ENCODE results near the gene TNIK.

TNIK gene

DNA sequence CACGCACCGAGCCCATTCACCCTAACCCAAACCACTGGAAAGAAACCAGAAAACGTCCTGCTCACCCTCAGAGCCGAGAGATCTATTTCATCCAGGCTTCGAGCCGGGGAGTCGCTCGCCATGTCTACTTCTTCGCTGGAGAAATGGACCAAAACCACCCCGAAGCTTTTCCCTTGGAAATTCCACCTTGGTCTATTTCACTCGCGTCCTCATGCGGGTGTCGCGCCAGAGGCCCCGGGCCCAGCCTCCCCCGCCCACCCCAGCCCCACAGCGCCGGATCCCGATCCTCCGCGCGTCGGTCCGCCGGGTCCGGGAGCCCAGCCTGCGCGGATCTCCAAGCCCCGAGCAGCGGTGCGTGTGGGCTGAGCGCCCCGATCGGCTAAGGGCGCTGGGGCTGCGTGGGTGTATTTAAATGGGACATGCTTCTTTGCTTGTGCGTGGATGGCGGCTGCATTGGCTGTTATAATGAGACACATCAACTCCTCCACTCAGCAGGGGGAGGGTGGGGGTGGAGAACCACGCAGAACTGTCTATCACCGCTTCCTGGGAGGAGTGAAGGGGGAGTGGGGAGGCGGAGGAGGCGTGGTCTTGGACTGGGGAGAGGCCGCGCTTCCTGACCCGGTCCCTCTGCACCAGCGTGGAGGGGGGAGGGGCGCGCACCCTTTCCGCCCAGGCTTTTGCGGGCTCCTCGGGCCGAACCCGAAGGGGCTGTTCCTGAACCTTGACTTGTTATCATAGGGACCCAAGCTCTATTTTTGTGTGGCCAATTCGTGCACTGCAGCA, at the start of gene TNIK:
Gene TNIK (minus strand): TSS at position 464 of the 783 bp plus-strand sequence. CDS start 342 bp downstream, at position 122.
- peak; percentile 56 for FAIRE-seq
- peak; percentile 87 for DNase-seq (ENCODE audit: low spot score)

DNA sequence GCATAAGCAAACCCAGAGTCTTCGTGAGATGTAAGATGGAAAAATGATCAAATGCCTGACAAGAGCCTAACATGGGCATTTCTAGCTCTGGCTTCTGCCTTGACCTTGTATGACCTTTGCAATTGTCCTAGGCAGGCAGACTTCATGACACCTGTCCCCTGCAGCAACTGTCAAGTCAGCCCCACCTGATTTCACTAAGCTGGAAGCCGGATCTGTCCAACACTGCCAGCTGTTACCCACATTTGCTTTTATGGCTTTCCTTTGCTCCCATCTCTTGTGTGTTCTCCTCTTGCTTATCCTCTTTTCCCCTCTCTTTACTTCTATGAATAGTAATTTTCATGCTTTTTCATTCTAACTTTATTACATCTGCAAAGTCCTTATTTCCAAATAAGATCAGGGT, 48.5 kb upstream of the TNIK start:
- FAIRE-seq (no peak), DNase-seq (ENCODE audit: low spot score) (no peak)

DNA sequence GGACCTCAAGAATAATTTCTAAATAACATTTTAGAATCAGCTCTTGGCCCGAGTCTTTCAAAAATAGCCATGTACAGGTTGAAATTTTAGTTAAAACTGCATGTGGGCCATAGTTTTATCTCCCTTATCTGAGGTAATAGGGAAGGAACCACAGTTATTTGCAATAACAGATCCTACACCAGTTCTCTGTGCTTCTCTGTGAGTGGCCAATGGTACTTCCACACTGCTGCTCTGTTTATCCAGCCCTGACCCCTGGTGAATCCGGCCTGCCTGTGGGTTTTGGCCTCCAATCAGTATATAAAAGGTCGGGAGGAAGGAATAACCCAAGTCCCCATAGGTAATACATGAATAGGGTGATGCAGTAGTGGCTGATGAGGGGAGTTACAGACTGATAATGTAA, 48.0 kb upstream of the TNIK start:
- no peak for DNase-seq (ENCODE audit: low spot score)
- FAIRE-seq = no peak

DNA sequence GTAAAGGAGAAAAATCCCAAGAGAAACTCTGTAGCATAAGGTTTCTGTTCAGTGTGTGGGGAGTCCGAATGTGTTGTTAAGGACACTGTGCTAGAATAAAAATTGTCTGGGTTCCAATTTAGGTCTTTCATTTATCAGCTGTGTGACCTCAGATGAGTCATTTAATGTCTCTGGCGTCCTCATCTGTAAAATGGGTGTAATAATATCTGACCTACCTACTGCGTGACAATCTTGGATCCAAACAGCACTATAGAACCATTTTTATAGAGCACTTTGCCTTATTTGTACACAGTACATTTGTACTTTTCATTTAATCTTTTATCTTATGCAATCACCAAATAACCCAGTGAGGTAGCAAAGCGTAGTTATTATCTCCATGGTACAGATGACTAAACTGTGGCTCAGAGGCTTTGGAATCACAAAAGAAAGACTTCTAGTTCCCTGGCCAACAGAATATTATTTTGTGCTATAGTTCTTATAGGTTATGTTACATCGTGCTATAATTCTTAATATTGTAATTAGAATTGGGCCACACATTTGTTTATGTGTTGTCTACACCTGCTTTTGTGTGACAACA, 46.6 kb upstream of the TNIK start:
- DNase-seq (ENCODE audit: low spot score) (no peak), FAIRE-seq (no peak)

DNA sequence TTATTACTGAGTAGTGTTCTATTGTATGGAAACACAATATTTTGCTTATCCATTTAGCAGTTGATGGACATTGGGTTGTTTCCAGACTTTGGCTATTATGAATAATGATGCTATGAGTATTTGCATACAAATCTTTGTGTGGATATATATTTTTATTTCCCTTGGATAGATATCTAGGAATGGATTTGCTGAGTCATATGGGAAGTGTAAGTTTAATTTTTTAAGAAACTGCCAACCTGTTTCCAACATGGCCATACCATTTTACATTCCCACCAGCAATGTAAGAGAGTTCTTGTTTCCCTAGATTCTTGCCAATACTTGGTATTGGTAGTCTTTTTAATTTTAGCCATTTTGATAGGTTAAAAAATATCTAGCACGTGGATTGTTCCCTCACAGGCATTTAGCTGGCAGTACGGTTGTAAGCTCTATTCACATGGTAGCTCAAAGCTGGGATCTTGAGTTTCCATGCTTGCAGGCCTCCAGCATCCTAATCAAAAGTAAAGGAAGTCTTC, 45.7 kb upstream of the TNIK start:
- no peak for DNase-seq (ENCODE audit: low spot score)
- FAIRE-seq = no peak

DNA sequence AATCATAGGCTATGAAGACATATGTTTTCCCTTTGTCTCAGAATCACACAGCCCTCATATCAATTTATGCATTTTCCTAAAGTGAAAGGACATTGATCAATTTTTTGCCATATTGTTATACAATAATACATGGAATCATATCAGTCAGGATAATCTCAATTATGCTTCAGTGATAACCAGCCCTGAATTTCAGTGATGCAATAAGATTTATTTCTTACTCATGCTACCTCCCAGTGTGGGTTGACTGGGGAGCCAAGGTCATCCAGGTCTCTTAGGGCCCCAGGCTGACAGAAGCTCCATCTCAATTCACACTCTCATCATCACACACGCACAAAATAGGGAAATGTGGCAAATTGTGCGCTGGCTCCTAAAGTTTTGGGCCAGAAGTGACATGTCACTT, 44.2 kb upstream of the TNIK start:
- DNase-seq (ENCODE audit: low spot score) = no peak
- no peak for FAIRE-seq

DNA sequence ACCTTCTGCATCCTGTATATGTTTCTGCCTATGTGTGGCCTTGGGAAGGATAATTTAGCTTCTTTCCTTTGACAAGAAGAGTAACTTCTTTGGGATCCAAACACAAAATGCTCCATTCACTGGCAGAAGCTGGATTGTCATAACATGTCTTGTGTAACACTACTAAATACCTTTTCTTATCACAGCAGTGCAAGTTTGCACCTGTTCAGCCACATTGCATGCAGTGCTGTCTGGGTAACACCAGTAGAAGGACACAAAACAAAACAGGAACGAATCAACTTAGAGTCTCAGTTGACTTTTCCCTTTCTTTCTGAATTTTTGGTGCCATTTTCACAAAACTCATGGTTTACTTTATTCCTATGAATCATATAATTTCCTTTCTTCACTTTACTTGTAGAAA, 43.6 kb upstream of the TNIK start:
- FAIRE-seq (no peak), DNase-seq (ENCODE audit: low spot score) (no peak)

DNA sequence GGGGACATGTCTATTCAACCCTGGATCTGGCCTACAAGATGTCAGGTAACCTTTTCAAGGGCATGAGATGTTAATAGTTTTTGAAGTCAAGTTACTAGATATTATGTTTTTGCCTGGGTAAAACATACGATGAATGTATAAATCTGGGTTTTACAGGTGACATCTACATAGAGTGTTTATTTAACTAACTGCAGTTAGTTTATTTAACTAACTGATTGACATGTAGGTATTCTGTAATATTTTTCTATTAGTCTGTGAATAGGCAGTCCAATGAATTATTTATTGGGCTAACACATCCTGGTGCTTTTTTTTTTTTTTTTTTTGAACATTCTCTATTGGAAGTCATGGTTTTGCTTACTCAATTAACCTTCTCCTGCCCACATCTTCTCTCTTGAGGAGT, 38.7 kb upstream of the TNIK start:
- DNase-seq (ENCODE audit: low spot score) (no peak), FAIRE-seq (no peak)

DNA sequence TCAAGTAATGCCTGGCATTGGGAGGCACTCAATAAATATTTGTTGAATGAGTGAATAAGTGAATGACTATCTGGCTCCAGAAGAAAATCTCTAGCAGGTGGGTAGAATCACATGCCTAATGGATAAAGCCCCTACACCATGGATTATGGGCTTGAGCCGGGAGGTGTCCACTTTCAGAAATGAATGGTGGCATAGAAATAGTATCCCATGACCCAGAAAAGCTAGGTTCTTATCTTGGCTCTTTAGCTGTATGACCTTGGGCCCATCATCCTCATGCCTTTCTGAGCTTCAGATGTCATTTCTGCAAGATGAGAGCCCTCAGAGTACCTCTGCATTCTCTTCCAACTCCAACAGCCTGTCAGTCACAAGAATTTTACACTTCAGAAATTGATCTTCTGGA, 37.3 kb upstream of the TNIK start:
- no peak for DNase-seq (ENCODE audit: low spot score)
- no peak for FAIRE-seq

DNA sequence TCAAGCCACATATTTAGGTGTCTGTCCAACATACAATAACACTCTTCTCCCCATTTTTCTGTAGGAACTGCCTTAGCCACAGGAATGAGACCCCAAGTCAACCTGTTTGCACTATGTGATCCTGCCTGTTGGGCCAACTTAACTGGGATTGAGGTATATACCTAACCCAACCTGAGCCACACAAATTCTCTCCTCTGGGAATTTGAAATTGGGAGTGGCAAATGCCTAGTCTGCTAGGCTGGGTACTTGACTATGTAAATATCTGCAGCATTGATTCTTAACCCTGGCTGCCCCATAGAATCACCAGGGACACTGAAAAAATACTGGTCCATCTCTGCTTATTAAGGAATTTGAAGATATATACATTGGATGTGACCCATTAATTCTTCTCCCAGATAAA, 35.2 kb upstream of the TNIK start:
- FAIRE-seq (no peak), DNase-seq (ENCODE audit: low spot score) (no peak)

DNA sequence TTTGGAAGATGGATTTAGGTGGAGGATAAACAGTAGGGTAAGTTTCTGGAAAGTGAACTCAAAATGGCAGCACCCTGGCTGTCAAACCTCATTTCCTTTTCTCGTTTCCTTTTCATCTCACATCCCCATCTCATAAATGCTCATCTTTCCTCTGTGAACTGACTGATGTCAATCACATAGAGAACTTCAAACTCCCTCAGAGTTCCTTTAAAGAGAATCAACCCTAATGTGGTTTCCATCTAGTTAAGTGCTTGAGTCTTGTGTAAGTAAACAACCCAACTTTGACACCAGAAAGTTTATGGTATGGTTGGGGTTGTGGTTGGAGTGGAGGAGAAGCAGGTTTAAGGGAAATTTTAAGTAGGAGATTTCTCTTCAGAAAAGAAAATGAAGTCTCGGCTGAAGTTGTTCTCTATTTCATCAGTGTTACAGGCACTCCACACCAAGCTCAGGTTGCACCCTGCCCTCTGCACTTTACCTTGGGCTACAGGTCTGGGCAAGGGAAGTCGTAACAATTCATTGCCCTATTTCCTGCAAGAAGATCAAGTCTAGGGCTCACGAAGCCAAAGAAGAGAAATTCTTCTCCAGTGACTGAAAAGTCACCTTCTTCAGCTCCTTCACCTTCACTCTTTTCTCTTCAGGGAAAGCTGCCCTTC, 34.4 kb upstream of the TNIK start:
- no peak for FAIRE-seq
- DNase-seq (ENCODE audit: low spot score) = no peak

DNA sequence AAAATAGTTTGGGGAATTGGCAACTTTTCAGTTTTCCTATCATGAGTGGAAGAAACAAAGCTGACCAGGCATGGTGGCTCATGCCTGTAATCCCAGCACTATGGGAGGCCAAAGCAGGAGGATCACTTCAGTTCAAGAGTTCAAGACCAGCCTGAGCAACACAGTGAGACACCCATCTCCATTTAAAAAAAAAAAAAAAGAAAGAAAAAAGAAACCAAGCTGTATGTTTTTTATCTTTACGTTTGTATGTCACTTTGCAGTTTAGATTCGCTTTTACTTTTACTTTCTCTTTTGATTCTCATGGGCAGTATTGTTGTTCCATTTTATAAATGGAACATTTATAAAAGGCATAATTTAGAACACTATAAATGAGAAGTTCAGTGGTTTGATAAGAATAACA, 31.2 kb upstream of the TNIK start:
- DNase-seq (ENCODE audit: low spot score) = no peak
- FAIRE-seq = no peak

DNA sequence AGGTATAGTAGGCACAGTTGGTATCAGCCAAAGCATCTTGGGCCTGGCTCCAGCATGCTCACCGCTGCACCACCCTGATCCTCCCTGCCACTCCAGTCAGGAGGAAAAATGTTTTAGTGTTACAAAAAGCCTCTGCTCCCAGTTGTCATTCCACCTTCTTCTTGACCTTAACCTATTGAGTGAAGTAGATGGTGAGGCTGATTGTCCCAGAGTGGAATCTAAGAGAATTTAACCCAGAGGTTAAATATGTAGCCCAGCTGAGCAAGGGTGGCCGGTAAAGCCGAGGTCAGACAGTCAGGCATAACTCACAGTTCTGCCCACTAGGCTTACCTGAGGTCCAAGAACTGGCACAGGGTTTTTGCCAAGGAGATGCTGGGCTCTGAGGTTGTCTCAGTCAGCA, 30.7 kb upstream of the TNIK start:
- no peak for FAIRE-seq
- no peak for DNase-seq (ENCODE audit: low spot score)

DNA sequence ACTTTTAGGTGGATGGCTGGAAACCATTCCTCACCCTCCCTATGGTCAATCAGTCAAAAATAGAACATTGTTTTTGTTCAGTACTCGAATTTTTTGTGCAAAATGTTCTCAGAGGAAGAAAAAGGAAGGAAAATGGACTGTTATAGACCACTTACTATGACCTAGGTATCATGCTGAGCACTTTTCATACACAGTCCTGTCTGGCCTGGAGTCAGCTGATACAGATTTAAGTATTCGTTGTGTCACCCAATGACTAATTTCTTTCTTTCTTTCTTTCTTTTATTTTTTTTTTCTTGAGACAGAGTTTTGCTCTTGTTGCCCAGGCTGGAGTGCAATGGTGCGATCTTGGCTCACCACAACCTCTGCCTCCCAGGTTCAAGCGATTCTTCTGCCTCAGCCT, 29.1 kb upstream of the TNIK start:
- DNase-seq (ENCODE audit: low spot score) (no peak), FAIRE-seq (no peak)

DNA sequence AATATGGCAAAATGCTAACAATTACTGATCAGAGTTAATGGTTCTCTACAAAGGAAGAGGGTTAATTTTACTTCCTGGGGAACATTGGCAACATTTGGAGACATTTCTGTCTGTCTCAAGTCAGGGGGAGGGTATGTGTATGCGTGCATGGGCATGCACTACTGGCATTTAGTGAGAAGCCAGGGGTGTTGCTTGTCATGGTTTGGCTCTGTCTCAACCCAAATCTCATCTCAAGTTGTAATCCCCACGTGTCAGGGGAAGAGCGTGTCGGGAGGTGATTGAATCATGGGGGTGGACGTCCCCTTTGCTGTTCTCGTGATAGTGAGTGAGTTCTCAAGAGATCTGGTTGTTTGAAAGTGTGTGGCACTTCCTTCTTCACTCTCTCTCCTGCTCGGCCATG, 28.3 kb upstream of the TNIK start:
- DNase-seq (ENCODE audit: low spot score) (no peak), FAIRE-seq (no peak)

DNA sequence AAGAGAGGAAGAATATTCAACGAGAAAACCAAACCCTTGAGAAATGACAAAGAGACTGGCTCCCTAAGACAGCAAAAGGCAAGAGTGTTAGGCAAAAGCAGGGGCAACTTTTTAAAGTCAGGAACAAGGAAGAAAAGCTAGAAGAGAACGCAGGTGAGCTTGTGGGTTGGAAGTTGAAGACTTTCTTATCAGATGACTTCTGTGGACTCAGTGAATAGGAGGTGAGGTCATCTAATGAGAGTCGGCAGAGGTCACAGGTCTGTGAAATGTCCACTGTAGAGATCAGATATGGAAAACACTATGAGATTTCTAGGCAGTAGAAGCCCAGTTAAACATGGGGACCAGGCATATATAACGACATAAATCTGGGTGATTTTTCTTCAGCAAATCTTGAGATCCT, 27.2 kb upstream of the TNIK start:
- no peak for DNase-seq (ENCODE audit: low spot score)
- no peak for FAIRE-seq

DNA sequence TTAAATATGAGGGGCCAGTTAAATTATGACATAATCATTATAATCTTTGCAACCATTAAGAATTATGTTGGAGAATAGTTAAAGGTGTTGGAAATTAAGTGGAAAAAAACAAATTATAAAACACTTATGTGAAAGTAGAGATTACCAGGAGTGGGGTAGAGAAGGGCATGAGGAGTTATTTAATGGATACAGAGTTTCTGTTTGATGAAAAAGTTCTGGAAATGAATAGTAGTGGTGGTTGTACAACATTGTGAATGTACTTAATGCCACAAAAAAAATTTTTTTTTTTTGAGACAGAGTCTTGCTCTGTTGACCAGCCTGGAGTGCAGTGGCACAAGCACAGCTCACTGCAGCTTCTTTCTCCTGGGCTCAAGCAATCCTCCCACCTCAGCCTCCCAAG, 25.1 kb upstream of the TNIK start:
- FAIRE-seq (no peak), DNase-seq (ENCODE audit: low spot score) (no peak)

DNA sequence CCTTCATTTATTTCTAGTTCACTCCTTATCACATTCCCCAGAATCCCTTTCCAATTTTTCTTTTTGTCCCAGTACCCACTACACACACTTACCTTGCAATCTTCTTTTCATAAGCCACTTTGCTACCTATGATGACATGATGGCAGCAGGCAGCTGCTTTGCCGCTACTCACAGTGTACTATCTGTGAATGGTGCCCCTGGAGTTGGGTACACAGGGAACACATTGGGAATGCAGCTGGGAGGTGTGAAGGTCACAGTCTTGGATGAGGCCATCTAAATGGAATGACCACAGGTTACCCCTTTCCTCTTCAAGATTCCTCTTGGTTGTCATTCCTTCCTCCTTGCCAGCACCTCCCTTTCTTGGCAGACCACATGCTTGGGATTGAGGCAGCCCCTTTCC, 20.8 kb upstream of the TNIK start:
- FAIRE-seq (no peak), DNase-seq (ENCODE audit: low spot score) (no peak)

DNA sequence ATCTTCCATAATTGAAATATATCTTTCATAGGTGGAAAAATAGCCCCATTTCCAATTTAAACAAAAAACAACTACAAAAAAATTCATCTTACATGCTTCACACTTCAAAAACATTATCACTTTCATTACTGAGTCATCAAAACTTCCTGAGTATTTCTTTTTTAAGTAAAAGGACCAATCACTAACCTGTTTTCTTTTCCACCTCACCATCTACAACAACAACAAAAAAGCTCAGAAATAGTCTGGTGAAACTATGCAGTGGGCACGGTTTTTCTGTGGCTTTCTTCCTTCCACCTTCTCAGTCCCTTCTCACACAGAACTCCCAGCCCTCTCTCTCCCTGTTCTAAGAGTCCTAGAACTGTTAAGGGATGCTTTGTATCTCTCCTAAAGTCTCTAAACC, 20.3 kb upstream of the TNIK start:
- DNase-seq (ENCODE audit: low spot score) = no peak
- no peak for FAIRE-seq

DNA sequence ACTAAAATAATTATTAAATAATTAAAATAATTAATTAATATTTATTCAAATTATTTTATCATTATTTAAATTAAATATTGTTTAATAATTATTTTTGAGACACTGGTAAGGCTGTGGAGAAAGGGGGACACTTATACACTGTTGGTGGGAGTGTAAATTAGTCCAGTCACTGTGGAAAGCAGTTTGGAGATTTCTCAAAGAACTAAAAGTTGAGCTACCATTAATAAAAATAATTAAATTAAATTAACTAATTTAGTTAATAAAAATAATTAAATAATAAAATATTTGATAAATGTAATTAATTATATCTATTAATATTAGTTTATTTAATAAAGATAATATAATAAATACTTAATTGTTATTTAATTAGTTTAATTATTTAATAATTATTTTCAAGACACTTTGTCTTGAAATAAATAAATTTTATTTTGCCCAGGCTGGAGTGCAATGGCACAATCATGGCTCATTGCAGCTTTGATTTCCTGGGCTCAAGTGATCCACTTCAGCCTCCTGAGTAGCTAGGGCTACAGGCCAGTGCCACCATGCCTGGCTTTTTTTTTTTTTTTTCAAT, 16.4 kb upstream of the TNIK start:
- DNase-seq (ENCODE audit: low spot score) (no peak), FAIRE-seq (no peak)

DNA sequence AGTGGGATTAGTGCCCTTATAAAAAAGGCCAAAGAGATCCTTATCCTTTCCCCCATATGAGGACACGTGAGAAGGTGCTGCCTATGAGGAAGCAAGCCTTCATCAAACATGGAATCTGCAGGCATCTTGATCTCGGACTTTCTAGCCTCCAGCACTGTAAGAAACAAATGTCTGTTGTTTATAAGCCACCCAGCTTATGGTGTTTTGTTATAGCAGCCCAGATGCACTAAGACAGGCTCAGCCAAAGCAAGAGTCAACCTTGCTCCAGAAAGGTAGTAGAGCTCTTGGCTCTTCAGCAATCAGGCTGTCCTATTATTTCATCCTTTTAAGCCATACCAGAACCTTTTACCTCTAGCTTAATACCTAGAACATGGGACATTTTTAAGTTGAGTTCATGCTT, 12.3 kb upstream of the TNIK start:
- no peak for FAIRE-seq

DNA sequence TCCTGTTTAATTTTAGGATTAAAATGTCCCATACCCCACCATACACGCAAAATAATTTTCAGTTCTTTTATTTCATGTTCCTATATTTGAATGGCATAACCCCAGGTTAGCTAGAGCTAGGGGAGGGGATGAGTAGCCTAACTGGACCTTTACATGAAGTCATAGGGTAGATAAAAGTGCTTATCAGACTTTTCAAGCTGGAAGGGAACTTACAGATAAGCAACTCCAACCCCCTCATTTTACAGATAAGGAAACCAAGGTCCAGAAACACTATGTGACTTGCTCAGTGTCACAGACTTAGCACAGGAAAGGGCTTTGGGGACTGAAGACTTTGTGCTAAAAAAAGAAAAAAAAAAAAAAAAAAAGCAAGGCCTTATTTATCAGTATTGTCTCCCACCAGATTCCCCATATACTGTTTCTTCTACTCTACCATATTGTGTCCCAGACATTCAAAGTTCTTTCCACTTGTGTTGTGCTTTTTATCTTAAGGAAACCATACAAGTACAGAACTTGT, 10.6 kb upstream of the TNIK start:
- FAIRE-seq (no peak), DNase-seq (ENCODE audit: low spot score) (no peak)

More for the DNA sequence above, 12.3 kb upstream of the TNIK start:
- no peak for DNase-seq (ENCODE audit: low spot score)

Measured in RCC 7860 (cell line).